Activated naive CD4-positive, alpha-beta T cell treated with anti-CD3 and anti-CD28 coated beads, Interleukin-2, amount 10 ng/mL, durations not matched to agents 7 days and 5 days (primary cell): ENCODE measurements around the gene STARD4.

Experiments
- CTCF ChIA-PET: fragments of 350-600 bp; sonication (Branson Sonifier 250); formaldehyde crosslinking; loops from one replicate; lab custom pipeline; 2021; ENCODE audit warnings: antibody characterized with exemption; lab: Charles Lee
- DNase-seq: peaks from one replicate; pipeline ENCODE4 v3.0.0-alpha.2; 2020
- H3K27ac Mint-ChIP-seq: one replicate; pipeline ENCODE4 v1.8.0; 2021; ENCODE audit warnings: mild to moderate bottlenecking, moderate library complexity, mixed read lengths
- H3K27me3 Mint-ChIP-seq: one replicate; pipeline ENCODE4 v1.8.0; 2021; ENCODE audit warnings: mild to moderate bottlenecking, mixed read lengths
- H3K36me3 Mint-ChIP-seq: one replicate; pipeline ENCODE4 v1.8.0; 2021; ENCODE audit warnings: mixed read lengths
- H3K4me1 Mint-ChIP-seq: one replicate; pipeline ENCODE4 v1.8.0; 2021; ENCODE audit warnings: mixed read lengths
- H3K4me3 Mint-ChIP-seq: one replicate; pipeline ENCODE4 v1.8.0; 2021; ENCODE audit warnings: mild to moderate bottlenecking, moderate library complexity, mixed read lengths
- H3K9me3 Mint-ChIP-seq: one replicate; pipeline ENCODE4 v1.8.0; 2021; ENCODE audit warnings: mixed read lengths

STARD4 gene

GRCh38 chr5:111548348-111548950, 36.1 kb upstream of the STARD4 start:
- CTCF ChIA-PET: interaction anchor here (1.1 to 2.7 kb wide), 2 partner anchors 17 to 272 kb away, joined by 4 to 13 read pairs; no protein-coding TSS in a partner anchor
- H3K36me3 Mint-ChIP-seq: no peaks in the 10 kb centered on the region

GRCh38 chr5:111545031-111545430, 32.7 kb upstream of the STARD4 start:
- Mint-ChIP-seq H3K4me1 (no peaks in the 10 kb centered on the region), H3K27ac (no peak overlapping the region)
- CTCF ChIA-PET: no interaction called here

More at GRCh38 chr5:111548348-111548950, 36.1 kb upstream of the STARD4 start:
- Mint-ChIP-seq H3K4me3 (no peak overlapping the region), H3K9me3 (no peaks in the 10 kb centered on the region), H3K27ac (no peak overlapping the region), H3K4me1 (peaks cover 18% of the 10 kb centered on the region), H3K27me3 (peaks cover 11% of the 10 kb centered on the region)
- no peak for DNase-seq

GRCh38 chr5:111537141-111538024, 25.0 kb upstream of the STARD4 start:
- Mint-ChIP-seq H3K9me3 (peaks cover 3% of the 10 kb centered on the region), H3K4me3 (no peak overlapping the region), H3K4me1 (no peaks in the 10 kb centered on the region), H3K27me3 (peaks cover 33% of the 10 kb centered on the region), H3K36me3 (peaks cover 4% of the 10 kb centered on the region), H3K27ac (no peak overlapping the region)
- CTCF ChIA-PET: no interaction called here
- no peak for DNase-seq

More at GRCh38 chr5:111545031-111545430, 32.7 kb upstream of the STARD4 start:
- DNase-seq: no peak
- Mint-ChIP-seq H3K27me3 (peaks cover 15% of the 10 kb centered on the region), H3K9me3 (no peaks in the 10 kb centered on the region), H3K4me3 (no peak overlapping the region), H3K36me3 (no peaks in the 10 kb centered on the region)

- DNase-seq: no peak
- Mint-ChIP-seq H3K4me1 (peaks cover 7% of the 10 kb centered on the region), H3K27ac (no peak overlapping the region), H3K4me3 (no peak overlapping the region), H3K9me3 (peaks cover 3% of the 10 kb centered on the region), H3K27me3 (peaks cover 33% of the 10 kb centered on the region), H3K36me3 (peaks cover 4% of the 10 kb centered on the region)
- CTCF ChIA-PET: interaction anchor here (1.4 kb wide), 1 partner anchor 11 kb away, joined by 3 read pairs; no protein-coding TSS in a partner anchor
Measured at GRCh38 chr5:111535879-111536549, 23.7 kb upstream of the STARD4 start.

GRCh38 chr5:111532886-111533582, 20.7 kb upstream of the STARD4 start:
- Mint-ChIP-seq H3K9me3 (peaks cover 13% of the 10 kb centered on the region), H3K4me3 (no peak overlapping the region), H3K27ac (peak overlapping the region; percentile 39), H3K36me3 (peaks cover 9% of the 10 kb centered on the region), H3K4me1 (peaks cover 22% of the 10 kb centered on the region), H3K27me3 (peaks cover 16% of the 10 kb centered on the region)
- CTCF ChIA-PET: interaction anchor here (0.8 to 3.3 kb wide), 2 partner anchors 17 to 18 kb away, joined by 3 to 13 read pairs; no protein-coding TSS in a partner anchor
- DNase-seq: no peak

GRCh38 chr5:111530298-111530740, 18.0 kb upstream of the STARD4 start:
- peaks cover 16% of the 10 kb centered on the region for H3K27me3 Mint-ChIP-seq
- H3K9me3 Mint-ChIP-seq: peaks cover 13% of the 10 kb centered on the region
- DNase-seq: peak; percentile 91
- peaks cover 22% of the 10 kb centered on the region for H3K4me1 Mint-ChIP-seq
- peak overlapping the region; percentile 81 for H3K27ac Mint-ChIP-seq
- H3K4me3 Mint-ChIP-seq: peak overlapping the region; percentile 0
- H3K36me3 Mint-ChIP-seq: peaks cover 7% of the 10 kb centered on the region
- CTCF ChIA-PET: interaction anchor here (0.9 to 3.3 kb wide), 3 partner anchors 20 to 616 kb away, joined by 3 to 13 read pairs (median 8); no protein-coding TSS in a partner anchor

GRCh38 chr5:111528056-111528455, 15.7 kb upstream of the STARD4 start:
- Mint-ChIP-seq H3K36me3 (peaks cover 8% of the 10 kb centered on the region), H3K4me3 (no peak overlapping the region), H3K27me3 (peaks cover 12% of the 10 kb centered on the region), H3K9me3 (peaks cover 10% of the 10 kb centered on the region), H3K27ac (no peak overlapping the region), H3K4me1 (peaks cover 22% of the 10 kb centered on the region)
- CTCF ChIA-PET: interaction anchor here (0.6 kb wide), 1 partner anchor 138 kb away, joined by 3 read pairs; no protein-coding TSS in a partner anchor
- DNase-seq: no peak

GRCh38 chr5:111520908-111521307, 8.6 kb upstream of the STARD4 start:
- Mint-ChIP-seq H3K27me3 (peaks cover 29% of the 10 kb centered on the region), H3K4me1 (no peaks in the 10 kb centered on the region), H3K27ac (no peak overlapping the region), H3K36me3 (peaks cover 3% of the 10 kb centered on the region), H3K4me3 (no peak overlapping the region), H3K9me3 (no peaks in the 10 kb centered on the region)
- CTCF ChIA-PET: interaction anchor here (0.6 to 1.2 kb wide), 2 partner anchors 11 to 1963 kb away, joined by 3 read pairs; no protein-coding TSS in a partner anchor
- no peak for DNase-seq

GRCh38 chr5:111518777-111519176, 6.4 kb upstream of the STARD4 start:
- no peak overlapping the region for H3K4me3 Mint-ChIP-seq
- peak overlapping the region; percentile 31 for H3K27ac Mint-ChIP-seq
- H3K27me3 Mint-ChIP-seq: peaks cover 23% of the 10 kb centered on the region
- H3K9me3 Mint-ChIP-seq: no peaks in the 10 kb centered on the region
- CTCF ChIA-PET: no interaction called here
- H3K36me3 Mint-ChIP-seq: peaks cover 3% of the 10 kb centered on the region
- DNase-seq: no peak
- peaks cover 5% of the 10 kb centered on the region for H3K4me1 Mint-ChIP-seq

- Mint-ChIP-seq H3K4me1 (peaks cover 11% of the 10 kb centered on the region), H3K4me3 (no peak overlapping the region), H3K36me3 (peaks cover 3% of the 10 kb centered on the region), H3K27ac (no peak overlapping the region), H3K27me3 (peaks cover 17% of the 10 kb centered on the region), H3K9me3 (no peaks in the 10 kb centered on the region)
- CTCF ChIA-PET: interaction anchor here (1.0 kb wide), 1 partner anchor 13 kb away, joined by 3 read pairs; no protein-coding TSS in a partner anchor
- DNase-seq: no peak
Measured at GRCh38 chr5:111517853-111518501, 5.6 kb upstream of the STARD4 start.

GRCh38 chr5:111514087-111514486, 1.8 kb upstream of the STARD4 start:
- H3K27ac Mint-ChIP-seq: no peak overlapping the region
- peak overlapping the region; percentile 43 for H3K4me3 Mint-ChIP-seq
- DNase-seq: no peak
- CTCF ChIA-PET: no interaction called here
- H3K4me1 Mint-ChIP-seq: peaks cover 36% of the 10 kb centered on the region
- peaks cover 19% of the 10 kb centered on the region for H3K36me3 Mint-ChIP-seq
- no peaks in the 10 kb centered on the region for H3K27me3 Mint-ChIP-seq
- no peaks in the 10 kb centered on the region for H3K9me3 Mint-ChIP-seq

- H3K36me3 Mint-ChIP-seq: peaks cover 19% of the 10 kb centered on the region
- H3K27me3 Mint-ChIP-seq: no peaks in the 10 kb centered on the region
- CTCF ChIA-PET: interaction anchor here (1.7 kb wide), 1 partner anchor 355 kb away, joined by 6 read pairs; no protein-coding TSS in a partner anchor
- H3K9me3 Mint-ChIP-seq: no peaks in the 10 kb centered on the region
- no peak for DNase-seq
- H3K4me3 Mint-ChIP-seq: peak overlapping the region; percentile 84
- H3K27ac Mint-ChIP-seq: peak overlapping the region; percentile 91
- H3K4me1 Mint-ChIP-seq: peaks cover 43% of the 10 kb centered on the region
Measured at GRCh38 chr5:111513131-111513520, 791 bp upstream of the STARD4 start.
